Measurements from ENCODE around the gene GIMAP5. TPM values are rescaled to one million over a fixed set of nuclear protein-coding genes. Genes with fewer than 3 reads are reported as not detected.

GIMAP5 gene
- total and polyA plus RNA-seq, 9 of the 15 experiments (the other 6 are each of a cell fraction or from before 2014, with no cell fraction given) = 0.35 TPM; not detected in 8

GRCh38 chr7:150754951-150755350, 17.7 kb downstream of the GIMAP5 start (continued):
- TF ChIP-seq PREB (CRISPR knock-in tag; IDR thresholded peaks at IDR 0.05) = no peak
- no peak for TF ChIP-seq NFE2L1 (tag; IDR thresholded peaks at IDR 0.05; ENCODE audit: borderline replicate concordance, low read depth)
- no peak for TF ChIP-seq BRF1 (IDR thresholded peaks at IDR 0.05; ENCODE audit: borderline replicate concordance, extremely low read depth, insufficient read length)

GRCh38 chr7:150755473-150756099, 18.4 kb downstream of the GIMAP5 start:
- H3K27ac ChIP-seq (ENCODE audit: extremely low read depth, low read depth, low read length) = no peak overlapping the region
- no TSS peak for BruUV-seq (replicated peaks)
- peaks cover 2 to 11% of the 10 kb centered on the region in 2 experiments; a peak in 3 of 5 replicates for H3K27me3 ChIP-seq (ENCODE audit: control insufficient read depth in 2 of 2, insufficient read depth in 2 of 2, low read length in 2 of 2)
- no peaks in the 10 kb centered on the region for H3K9me1 ChIP-seq (ENCODE audit: control insufficient read depth, insufficient read depth, low read length)
- H3K4me2 ChIP-seq (ENCODE audit: insufficient read depth, low read length) = no peak overlapping the region
- ATAC-seq = no peak
- in situ Hi-C loops (cut with MboI) = loop anchor here (25.0 kb wide), 1 partner anchor 468 kb away; no protein-coding TSS in a partner anchor
- H3K79me2 ChIP-seq (ENCODE audit: control insufficient read depth, insufficient read depth, low read length) = no peaks in the 10 kb centered on the region
- no peak for FAIRE-seq
- peak in 1 of 4 experiments; percentile 2 for DNase-seq (ENCODE audit: extremely low read depth in 1 of 4, low spot score in 3 of 4)
- no peak overlapping the region for H3K9ac ChIP-seq (ENCODE audit: insufficient read depth in 1 of 2, low read depth in 2 of 2, low read length in 2 of 2)
- no peak overlapping the region for H2AFZ ChIP-seq (ENCODE audit: low read depth, low read length)
- intact Hi-C loops (cut with micrococcal nuclease) = loop anchor here (5.0 to 10.0 kb wide), 3 partner anchors 231 to 468 kb away; no protein-coding TSS in a partner anchor
- WGBS (ENCODE audit: insufficient coverage, low coverage, missing lambda C conversion rate) = 0% methylated on average over 4 of the region's 4 CpGs
- H3K9me3 ChIP-seq (replicated peaks; ENCODE audit: control insufficient read depth, insufficient read depth, low read depth, low read length) = no peaks in the 10 kb centered on the region
- no peaks in the 10 kb centered on the region for H4K20me1 ChIP-seq (replicated peaks; ENCODE audit: control insufficient read depth, insufficient read depth, low read length)
- no peaks in the 10 kb centered on the region for H3K4me1 ChIP-seq (replicated peaks in 1 of 2; ENCODE audit: control insufficient read depth in 2 of 2, insufficient read depth in 2 of 2, low read length in 2 of 2)
- H3K4me3 ChIP-seq = no peak overlapping the region
- ChIA-PET CTCF (ENCODE audit: low intra/inter-chr PET ratio) (no interaction called here), POLR2A (no interaction called here)
- H3K36me3 ChIP-seq (ENCODE audit: control insufficient read depth, insufficient read depth, low read length) = no peaks in the 10 kb centered on the region
- TF ChIP-seq ILF3 (IDR thresholded peaks at IDR 0.05; ENCODE audit: borderline replicate concordance) = no peak
- TF ChIP-seq GABPB1 (CRISPR knock-in tag; IDR thresholded peaks at IDR 0.05) = no peak
- no peak for TF ChIP-seq JUND (IDR thresholded peaks at IDR 0.05; ENCODE audit: borderline replicate concordance, low read depth, low read length)
- no peak for TF ChIP-seq JUND (tag; IDR thresholded peaks at IDR 0.05; ENCODE audit: borderline replicate concordance, low read depth, low read length)
- no peak for TF ChIP-seq PRMT5 (CRISPR knock-in tag; IDR thresholded peaks at IDR 0.05)
- no peak for TF ChIP-seq CSDE1 (IDR thresholded peaks at IDR 0.05)
- no peak for TF ChIP-seq POLR2AphosphoS5 (IDR thresholded peaks at IDR 0.05; ENCODE audit: control insufficient read depth, insufficient read depth, low read depth, low read length)
- no peak for TF ChIP-seq ZBTB34 (CRISPR knock-in tag; IDR thresholded peaks at IDR 0.05)
- TF ChIP-seq PHB2 (IDR thresholded peaks at IDR 0.05; ENCODE audit: low read depth) = no peak
- TF ChIP-seq ZBTB8A (IDR thresholded peaks at IDR 0.05; ENCODE audit: partially characterized antibody) = no peak
- no peak for TF ChIP-seq ZNF277 (CRISPR knock-in tag; IDR thresholded peaks at IDR 0.05; ENCODE audit: borderline replicate concordance)
- no peak for TF ChIP-seq RBM14 (IDR thresholded peaks at IDR 0.05; ENCODE audit: borderline replicate concordance, insufficient read depth, low read depth, low read length)
- TF ChIP-seq ZNF436 (CRISPR knock-in tag; IDR thresholded peaks at IDR 0.05) = no peak

Measured in K562 (cell line).